Posterior cingulate gyrus (tissue), 11 donors: ENCODE results near the gene CLEC12A.

Experiments
- DNase-seq, 10 donors: peaks; one replicate each; pipeline versions ENCODE4 v3.0.0 to v3.0.0-alpha.2; 2020 to 2021; ENCODE audit warnings: mixed read lengths in 3 of 10
- intact Hi-C: fragments of 100-400 bp; cut with DNase I; formaldehyde crosslinking; loops from one replicate; pipeline ENCODE4 v1.15.1; 2023

Gene CLEC12A

DNA sequence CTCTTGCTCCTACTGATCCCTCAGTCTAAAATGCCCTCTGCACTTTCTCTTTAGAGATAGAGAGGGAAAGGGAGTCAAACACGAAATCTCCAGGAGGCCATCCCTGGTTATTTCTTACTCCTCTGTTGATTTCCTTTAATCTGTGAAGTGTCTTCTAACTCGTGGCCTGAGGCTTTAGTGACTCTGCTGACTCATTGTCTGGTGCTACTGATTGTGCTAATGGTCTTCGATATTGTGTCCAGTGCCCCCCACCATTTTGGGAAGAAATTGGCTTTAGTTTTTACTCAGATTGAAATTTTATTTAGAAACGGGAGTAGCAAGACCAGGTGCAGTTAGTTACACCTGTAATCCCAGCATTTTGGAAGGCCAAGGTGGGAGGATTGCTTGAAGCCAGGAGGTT is 60.1 kb downstream of the CLEC12A start:
- no peak for DNase-seq
- intact Hi-C loops: loop anchor here (5.0 kb wide), 1 partner anchor 106 kb away; no protein-coding TSS in a partner anchor

DNA sequence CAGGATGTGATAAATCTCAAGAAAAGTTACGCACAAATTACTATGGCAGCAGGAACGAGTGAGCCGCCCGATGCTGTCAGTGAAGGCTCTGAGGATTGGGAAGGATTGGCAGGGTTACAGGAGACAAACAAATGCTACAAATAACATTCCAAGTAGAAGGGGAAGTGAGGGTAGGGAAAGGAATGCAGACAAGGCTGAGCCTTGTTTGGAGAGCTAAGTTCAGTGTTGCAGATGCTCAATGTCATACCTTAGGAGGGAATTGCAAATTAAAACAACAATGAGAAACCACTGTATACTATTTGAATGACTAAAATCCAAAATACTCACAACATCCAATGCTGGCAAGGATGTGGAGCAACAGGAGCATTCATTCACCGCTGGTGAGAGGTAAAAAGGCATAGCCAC is 60.6 kb downstream of the CLEC12A start:
- intact Hi-C loops: loop anchor here (5.0 kb wide), 1 partner anchor 106 kb away; no protein-coding TSS in a partner anchor
- DNase-seq: no peak

DNA sequence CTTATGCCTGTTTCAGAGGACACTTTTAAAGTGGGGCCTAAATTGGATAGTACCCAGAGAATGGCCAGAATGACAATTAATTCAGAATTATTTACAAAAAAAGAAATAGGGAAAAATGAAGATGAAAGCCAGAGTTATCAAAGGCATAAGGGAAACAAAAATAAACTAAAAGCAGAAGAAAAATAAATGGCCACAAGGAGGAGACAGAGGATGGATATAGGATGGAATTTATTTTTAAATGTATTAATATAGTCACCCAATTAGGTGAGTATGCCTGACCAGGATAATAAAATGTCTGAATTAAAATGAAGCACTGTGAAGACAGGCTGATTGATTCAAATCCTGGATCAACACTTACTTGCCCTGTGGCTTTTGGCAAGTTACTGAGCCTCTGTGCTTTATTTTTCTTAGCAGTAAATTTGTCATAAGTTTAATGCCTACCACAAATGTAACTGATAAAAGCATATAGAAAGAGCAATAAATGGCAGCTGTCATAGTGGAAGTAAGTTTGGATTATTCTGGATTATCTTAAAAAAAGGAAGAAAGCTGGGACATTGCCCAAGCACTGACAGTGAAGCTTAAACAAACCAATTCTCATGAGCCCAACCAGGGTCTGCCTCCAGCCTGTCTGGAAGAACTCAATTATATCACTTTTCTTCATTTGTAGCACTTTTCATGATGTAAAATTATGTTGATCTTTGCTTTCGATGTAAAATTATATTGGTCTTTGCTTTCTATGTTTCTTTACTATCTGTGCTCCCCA is 62.8 kb downstream of the CLEC12A start:
- DNase-seq: no peak
- intact Hi-C loops: loop anchor here (5.0 kb wide), 1 partner anchor 103 kb away; no protein-coding TSS in a partner anchor
